Measurements from ENCODE around the gene CHPT1. TPM values are rescaled to one million over a fixed set of nuclear protein-coding genes. Genes with fewer than 3 reads are reported as not detected.

Gene CHPT1
- total RNA-seq, 1 donor: 24.6 TPM

DNA sequence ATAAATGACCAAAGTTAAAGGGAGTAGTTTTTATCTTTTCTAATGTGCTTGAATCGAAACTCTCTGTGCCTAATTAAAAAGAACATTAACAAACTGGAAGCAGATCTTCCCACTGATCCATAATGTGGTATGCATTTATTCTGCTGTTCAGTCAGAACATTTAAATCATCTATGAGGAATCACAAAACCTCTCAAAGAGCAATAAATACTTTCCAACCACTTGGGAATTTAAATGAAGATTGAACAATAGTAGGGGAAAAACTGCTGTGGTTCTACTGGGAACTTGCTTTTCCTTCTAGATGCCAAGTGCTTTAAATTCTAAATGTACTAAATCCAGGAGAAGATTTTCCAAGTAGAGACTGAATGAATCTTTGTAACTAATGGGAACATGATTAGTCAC lies 12.3 kb upstream of the CHPT1 start:
- DNase-seq (ENCODE audit: insufficient read length, low spot score, missing footprints): no peak
- Histone ChIP-seq H3K79me2 (ENCODE audit: insufficient read depth, low read length) (no peaks in the 10 kb centered on the region), H3K4me2 (ENCODE audit: insufficient read depth, low read length) (no peak overlapping the region), H3K4me1 (ENCODE audit: insufficient read depth, low read length) (no peaks in the 10 kb centered on the region), H2AFZ (ENCODE audit: low read length) (no peak overlapping the region), H3K9me3 (ENCODE audit: low read depth, low read length) (no peaks in the 10 kb centered on the region), H3K4me3 (ENCODE audit: insufficient read depth, low read length) (no peak overlapping the region), H4K20me1 (ENCODE audit: insufficient read depth, low read length) (no peaks in the 10 kb centered on the region), H3K27me3 (ENCODE audit: insufficient read depth, low read length) (peaks cover 3% of the 10 kb centered on the region), H3K27ac (ENCODE audit: low read depth, low read length) (no peak overlapping the region), H3K36me3 (ENCODE audit: insufficient read depth, low read length) (no peaks in the 10 kb centered on the region)
- TF ChIP-seq, protein P1, sequence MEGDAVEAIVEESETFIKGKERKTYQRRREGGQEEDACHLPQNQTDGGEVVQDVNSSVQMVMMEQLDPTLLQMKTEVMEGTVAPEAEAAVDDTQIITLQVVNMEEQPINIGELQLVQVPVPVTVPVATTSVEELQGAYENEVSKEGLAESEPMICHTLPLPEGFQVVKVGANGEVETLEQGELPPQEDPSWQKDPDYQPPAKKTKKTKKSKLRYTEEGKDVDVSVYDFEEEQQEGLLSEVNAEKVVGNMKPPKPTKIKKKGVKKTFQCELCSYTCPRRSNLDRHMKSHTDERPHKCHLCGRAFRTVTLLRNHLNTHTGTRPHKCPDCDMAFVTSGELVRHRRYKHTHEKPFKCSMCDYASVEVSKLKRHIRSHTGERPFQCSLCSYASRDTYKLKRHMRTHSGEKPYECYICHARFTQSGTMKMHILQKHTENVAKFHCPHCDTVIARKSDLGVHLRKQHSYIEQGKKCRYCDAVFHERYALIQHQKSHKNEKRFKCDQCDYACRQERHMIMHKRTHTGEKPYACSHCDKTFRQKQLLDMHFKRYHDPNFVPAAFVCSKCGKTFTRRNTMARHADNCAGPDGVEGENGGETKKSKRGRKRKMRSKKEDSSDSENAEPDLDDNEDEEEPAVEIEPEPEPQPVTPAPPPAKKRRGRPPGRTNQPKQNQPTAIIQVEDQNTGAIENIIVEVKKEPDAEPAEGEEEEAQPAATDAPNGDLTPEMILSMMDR (IDR thresholded peaks at IDR 0.05; ENCODE audit: extremely low read depth, low read depth, low read length): no peak

DNA sequence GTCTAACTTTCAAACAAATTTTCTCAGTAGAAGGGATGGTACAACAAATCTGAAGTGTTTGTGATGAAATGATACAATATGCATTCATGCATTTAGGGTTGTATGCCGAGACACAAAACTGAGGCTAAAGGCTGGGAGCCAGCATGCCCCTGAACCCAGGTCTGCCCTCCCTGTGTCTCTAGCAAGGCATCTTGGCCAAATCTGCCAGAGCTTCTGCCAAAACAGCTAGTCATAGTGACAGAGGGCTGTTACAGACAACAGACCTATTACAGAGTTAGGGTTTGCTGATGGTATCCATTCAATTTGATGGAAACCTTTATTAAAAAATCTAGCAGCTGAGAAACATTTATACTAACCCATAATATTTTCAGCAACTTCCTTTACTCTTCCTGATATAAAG lies 11.3 kb upstream of the CHPT1 start:
- no peak overlapping the region for H3K4me3 ChIP-seq (ENCODE audit: insufficient read depth, low read length)
- TF ChIP-seq, protein P1 (IDR thresholded peaks at IDR 0.05; ENCODE audit: extremely low read depth, low read depth, low read length): no peak
- H2AFZ ChIP-seq (ENCODE audit: low read length): no peak overlapping the region
- no peaks in the 10 kb centered on the region for H3K9me3 ChIP-seq (ENCODE audit: low read depth, low read length)
- no peak overlapping the region for H3K4me2 ChIP-seq (ENCODE audit: insufficient read depth, low read length)
- H4K20me1 ChIP-seq (ENCODE audit: insufficient read depth, low read length): no peaks in the 10 kb centered on the region
- no peaks in the 10 kb centered on the region for H3K79me2 ChIP-seq (ENCODE audit: insufficient read depth, low read length)
- H3K36me3 ChIP-seq (ENCODE audit: insufficient read depth, low read length): no peaks in the 10 kb centered on the region
- no peak for DNase-seq (ENCODE audit: insufficient read length, low spot score, missing footprints)
- H3K27ac ChIP-seq (ENCODE audit: low read depth, low read length): no peak overlapping the region
- peaks cover 3% of the 10 kb centered on the region for H3K27me3 ChIP-seq (ENCODE audit: insufficient read depth, low read length)
- no peaks in the 10 kb centered on the region for H3K4me1 ChIP-seq (ENCODE audit: insufficient read depth, low read length)

DNA sequence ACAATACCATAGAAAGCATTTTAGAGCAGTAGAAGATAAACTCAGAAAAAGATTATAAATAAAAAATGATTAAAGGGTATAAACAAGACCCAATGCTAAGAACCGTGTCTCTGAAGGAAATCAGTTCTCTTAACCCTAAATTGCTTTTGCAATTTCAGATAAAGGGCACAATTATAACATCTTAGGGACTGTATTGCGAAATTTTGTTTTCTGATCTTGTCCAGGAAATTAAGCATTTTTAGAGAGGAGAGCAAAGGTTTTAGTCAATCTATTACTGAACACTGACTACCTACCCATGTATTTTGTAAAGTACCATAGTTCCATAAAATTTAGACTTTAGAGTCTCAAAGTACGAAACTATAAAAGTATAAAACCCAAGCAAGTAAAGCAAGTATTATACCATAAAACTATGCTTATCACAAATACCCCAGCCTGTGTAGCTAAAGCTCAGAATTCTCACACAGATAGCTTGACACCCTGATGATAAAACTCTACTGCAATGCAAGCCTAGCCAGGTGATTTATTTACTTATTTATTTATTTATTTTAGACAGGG lies 6.8 kb upstream of the CHPT1 start:
- Histone ChIP-seq H3K4me3 (ENCODE audit: insufficient read depth, low read length) (no peak overlapping the region), H3K27me3 (ENCODE audit: insufficient read depth, low read length) (no peaks in the 10 kb centered on the region), H4K20me1 (ENCODE audit: insufficient read depth, low read length) (no peaks in the 10 kb centered on the region), H3K4me2 (ENCODE audit: insufficient read depth, low read length) (no peak overlapping the region), H3K4me1 (ENCODE audit: insufficient read depth, low read length) (no peaks in the 10 kb centered on the region), H3K9me3 (ENCODE audit: low read depth, low read length) (no peaks in the 10 kb centered on the region), H3K36me3 (ENCODE audit: insufficient read depth, low read length) (no peaks in the 10 kb centered on the region), H2AFZ (ENCODE audit: low read length) (no peak overlapping the region), H3K79me2 (ENCODE audit: insufficient read depth, low read length) (no peaks in the 10 kb centered on the region), H3K27ac (ENCODE audit: low read depth, low read length) (no peak overlapping the region)
- DNase-seq (ENCODE audit: insufficient read length, low spot score, missing footprints): no peak
- TF ChIP-seq, protein P1 (IDR thresholded peaks at IDR 0.05; ENCODE audit: extremely low read depth, low read depth, low read length): no peak

DNA sequence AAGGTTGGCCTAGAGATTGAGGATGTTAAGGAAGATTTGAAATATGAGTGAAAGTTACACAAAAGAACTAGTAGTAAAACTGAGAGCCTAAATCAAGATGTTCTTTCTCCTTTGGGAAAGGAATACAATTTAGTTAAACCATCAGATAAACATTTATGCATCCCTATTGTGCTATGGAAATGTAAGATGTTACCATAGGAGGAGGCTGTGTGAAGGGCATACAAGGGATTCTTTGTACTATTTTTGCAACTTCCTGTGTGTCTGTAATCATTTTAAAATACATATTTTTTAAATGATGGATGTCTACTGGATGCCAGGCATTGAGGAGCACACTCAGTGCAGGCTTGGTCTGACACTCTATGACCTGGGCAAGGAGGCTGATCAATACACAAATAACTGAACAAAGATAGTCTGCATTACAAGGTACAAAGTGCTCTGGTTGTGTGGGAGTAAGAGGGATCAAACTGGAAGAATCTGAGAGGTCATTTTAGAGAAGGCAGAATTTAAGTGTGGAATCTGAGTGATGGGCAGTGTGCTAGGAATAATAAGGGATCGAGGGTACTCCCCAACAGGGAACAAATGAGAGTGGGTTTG lies 5.8 kb upstream of the CHPT1 start:
- Histone ChIP-seq H3K9me3 (ENCODE audit: low read depth, low read length) (no peaks in the 10 kb centered on the region), H3K36me3 (ENCODE audit: insufficient read depth, low read length) (no peaks in the 10 kb centered on the region), H3K4me3 (ENCODE audit: insufficient read depth, low read length) (no peak overlapping the region), H4K20me1 (ENCODE audit: insufficient read depth, low read length) (no peaks in the 10 kb centered on the region), H3K27me3 (ENCODE audit: insufficient read depth, low read length) (no peaks in the 10 kb centered on the region), H3K4me1 (ENCODE audit: insufficient read depth, low read length) (peaks cover 2% of the 10 kb centered on the region), H3K27ac (ENCODE audit: low read depth, low read length) (no peak overlapping the region), H3K4me2 (ENCODE audit: insufficient read depth, low read length) (no peak overlapping the region), H2AFZ (ENCODE audit: low read length) (no peak overlapping the region), H3K79me2 (ENCODE audit: insufficient read depth, low read length) (peaks cover 1% of the 10 kb centered on the region)
- TF ChIP-seq, protein P1 (IDR thresholded peaks at IDR 0.05; ENCODE audit: extremely low read depth, low read depth, low read length): no peak
- DNase-seq (ENCODE audit: insufficient read length, low spot score, missing footprints): no peak

Data from osteoblast (primary cell).